Measurements from ENCODE around the gene SYT14.
A peak's percentile ranks its signal among the peaks of the same experiment; 100 is the strongest.
"Not testable (repeated sequence)": the region's sequence is repeated elsewhere in the genome, so short reads cannot be mapped to it uniquely, and the experiment has no call there.

Gene SYT14

DNA sequence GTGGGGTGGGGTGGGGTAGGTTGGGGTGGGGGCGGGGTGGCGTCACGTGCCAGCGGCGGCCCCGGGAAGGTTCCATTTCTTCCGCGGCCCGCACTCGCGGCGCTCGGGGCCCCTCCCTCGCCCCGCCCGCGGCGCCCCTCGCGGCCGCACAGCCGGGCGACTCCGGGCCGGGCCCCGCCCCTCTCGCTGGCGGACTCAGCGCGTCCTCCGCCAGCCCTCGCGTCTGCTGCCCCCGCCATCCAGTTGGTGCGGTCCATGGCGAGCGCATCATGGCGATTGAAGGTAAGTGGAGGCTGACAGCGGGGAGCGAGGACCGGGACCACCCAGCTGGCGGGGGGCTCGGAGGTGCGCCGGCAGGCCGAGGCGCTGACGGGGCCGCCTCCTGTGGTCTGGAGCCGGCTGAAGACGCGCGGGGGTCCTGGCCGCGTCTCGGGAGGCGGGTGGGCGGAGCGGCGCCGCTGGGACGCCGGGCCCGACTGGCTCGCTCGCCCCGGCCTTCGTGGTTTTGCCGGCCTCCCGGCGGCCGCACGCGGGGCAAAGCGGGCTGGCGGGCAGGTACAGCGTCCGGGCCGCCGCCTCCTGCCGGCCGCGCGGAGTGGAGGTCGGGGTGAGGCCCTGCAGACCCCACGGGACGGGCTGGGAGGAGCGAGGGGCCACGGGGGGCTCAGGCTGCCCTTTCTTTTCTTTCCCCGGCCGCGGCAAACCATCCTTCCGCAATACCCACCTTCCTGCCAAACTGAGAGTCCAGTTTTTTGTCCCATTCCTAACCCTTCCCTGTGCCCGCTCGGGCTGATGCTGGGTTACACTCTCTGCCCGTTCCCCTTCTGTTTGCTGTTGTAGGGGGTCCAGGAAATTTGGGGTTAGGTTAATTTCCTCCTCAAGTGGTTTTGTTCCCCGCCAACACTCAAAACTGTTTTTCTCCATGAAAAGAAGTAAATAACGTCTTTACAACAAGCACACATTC is at the start of gene SYT14:
TSS of gene SYT14 (plus strand) at position 222 of the 964 bp plus-strand sequence. CDS start at position 270, 48 bp downstream.
- DNase-seq: no peak

DNA sequence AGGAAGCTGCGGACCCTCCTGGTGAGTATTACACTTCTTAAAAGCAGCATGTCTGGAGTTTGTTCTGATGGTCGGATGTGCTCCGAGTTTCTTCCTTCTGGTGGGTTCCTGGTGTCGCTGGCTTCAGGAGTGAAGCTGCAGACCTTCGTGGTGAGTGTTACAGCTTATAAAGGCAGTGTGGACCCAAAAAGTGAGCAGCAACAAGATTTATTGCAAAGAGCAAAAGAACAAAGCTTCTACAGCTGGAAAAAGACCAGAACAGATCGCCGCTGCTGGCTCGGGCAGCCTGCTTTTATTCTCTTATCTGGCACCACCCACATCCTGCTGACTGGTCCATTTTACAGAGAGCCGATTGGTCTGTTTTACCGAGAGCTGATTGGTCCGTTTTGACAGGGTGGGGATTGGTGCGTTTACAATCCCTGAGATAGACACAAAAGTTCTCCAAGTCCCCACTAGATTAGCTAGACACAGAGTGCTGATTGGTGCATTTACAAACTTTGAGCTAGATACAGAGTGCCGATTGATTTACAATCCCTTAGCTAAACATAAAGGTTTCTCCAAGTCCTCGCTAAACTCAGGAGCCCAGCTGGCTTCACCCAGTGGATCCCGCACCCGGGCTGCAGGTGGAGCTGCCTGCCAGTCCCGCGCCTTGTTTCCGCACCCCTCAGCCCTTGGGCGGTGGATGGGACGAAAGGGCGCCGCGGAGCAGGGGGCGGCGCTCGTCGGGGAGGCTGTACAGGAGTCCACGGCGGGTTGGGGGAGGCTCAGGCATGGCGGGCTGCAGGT is 49.5 kb upstream of the SYT14 start:
- not testable (repeated sequence) for DNase-seq

DNA sequence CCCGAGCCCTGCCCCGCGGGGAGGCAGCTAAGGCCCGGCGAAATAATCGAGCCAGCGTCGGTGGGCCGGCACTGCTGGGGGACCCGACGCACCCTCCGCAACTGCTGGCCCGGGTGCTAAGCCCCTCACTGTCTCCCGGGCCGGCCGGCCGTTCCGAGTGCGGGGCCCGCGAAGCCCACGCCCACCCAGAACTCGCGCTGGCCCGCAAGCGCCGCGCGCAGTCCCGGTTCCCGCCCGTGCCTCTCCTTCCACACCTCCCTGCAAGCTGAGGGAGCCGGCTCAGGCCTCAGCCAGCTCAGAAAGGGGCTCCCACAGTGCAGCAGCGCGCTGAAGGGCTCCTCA is 49.0 kb upstream of the SYT14 start:
- DNase-seq: no peak

DNA sequence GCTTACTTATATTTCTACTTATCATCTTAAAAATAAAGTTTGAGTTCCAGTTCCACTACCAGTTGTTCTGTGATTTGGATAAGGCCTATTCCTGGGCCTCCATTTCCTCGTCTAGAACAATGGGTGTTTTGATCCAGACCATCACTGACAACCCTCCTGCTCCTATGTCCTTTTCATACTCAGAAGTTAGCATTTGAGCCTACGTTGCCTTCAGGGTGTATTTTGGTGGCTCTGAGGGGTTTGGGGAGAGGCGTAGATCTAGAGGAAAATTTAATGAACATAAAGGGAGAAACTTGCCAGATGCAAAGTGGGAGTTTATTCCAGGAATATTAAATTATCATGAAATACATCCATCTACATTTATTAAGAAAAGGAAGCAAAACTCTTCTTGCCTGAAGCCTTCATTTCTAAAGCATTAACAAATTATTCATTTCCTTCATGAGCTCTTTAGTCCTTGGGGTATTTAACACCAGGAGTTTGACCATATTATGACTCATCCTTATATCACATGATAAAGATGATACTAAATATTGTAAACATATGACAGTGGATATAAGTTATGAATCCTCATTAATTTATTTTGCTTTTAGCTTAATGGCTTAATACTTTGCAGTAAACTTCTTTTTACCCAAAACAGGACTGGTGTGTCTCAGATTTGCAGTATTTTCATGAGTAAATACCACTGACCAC is 47.2 kb upstream of the SYT14 start:
- no peak for DNase-seq

DNA sequence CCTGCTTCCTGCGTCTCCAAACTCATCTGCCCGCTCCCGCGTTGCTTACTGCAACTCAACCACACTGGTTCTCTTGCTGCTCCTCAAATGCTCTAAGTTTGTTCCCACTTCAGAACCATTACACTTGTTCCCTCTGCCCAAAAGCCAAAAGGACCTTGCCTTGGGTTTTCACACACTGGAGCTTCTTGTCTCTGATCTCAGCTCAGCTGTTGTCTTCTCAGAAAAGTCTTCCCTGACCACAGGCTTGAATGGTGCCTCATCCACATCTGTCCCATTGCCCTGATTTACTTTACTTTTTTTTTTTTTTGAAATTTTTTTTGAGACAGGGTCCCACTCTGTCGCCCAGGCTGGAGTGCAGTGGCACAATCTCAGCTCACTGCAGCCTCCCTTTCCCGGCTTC is 44.3 kb upstream of the SYT14 start:
- no peak for DNase-seq

DNA sequence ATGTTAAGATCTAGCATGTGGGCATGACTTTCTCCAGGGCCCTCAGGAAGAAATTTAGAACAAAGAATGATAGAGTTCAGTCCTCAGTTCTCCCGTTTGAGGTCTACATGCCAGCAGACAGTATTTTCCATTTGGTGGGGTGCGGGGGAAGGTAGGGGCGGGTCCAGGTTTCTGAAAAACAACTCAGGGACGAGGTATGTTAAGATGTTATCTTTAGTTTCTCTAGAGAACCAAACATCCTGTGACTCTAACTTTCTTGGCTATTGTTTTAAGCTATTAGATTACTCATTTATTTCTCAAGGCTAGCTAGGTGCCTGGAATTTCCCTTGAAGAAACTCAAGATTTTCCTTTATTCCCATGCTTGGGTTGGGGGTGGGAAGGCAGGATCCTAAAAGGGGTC is 42.3 kb upstream of the SYT14 start:
- no peak for DNase-seq

DNA sequence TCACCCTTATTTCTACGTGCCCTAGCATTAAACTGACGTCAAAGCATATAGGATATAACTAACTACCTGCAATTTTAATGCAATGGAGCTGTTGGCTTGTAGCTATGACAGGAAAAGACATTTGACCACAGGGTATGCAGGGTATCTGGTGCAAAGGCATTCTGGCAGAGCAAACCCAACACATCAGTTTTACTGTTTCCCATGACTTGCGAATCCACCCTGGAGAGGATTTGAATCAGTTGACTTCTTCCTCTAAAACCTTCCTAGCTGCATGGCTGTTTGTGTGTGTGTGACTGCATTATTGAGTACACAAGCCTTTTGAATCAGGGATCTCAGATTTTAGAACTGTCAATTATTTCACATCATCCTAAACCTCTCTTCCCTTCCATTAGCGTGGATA is 41.7 kb upstream of the SYT14 start:
- DNase-seq: no peak

DNA sequence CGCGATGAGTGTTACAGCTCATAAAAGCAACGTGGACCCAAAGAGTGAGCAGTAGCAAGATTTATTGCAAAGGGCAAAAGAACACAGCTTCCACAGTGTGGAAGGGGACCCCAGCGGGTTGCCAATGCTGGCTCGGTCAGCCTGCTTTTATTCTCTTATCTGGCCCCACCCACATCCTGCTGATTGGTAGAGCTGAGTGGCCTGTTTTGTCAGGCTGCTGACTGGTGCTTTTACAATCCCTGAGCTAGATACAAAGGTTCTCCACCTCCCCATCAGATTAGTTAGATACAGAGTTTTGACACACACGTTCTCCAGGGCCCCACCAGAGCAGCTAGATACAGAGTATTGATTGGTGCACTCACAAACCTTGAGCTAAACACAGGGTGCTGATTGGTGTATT is 39.7 kb upstream of the SYT14 start:
- not testable (repeated sequence) for DNase-seq

DNA sequence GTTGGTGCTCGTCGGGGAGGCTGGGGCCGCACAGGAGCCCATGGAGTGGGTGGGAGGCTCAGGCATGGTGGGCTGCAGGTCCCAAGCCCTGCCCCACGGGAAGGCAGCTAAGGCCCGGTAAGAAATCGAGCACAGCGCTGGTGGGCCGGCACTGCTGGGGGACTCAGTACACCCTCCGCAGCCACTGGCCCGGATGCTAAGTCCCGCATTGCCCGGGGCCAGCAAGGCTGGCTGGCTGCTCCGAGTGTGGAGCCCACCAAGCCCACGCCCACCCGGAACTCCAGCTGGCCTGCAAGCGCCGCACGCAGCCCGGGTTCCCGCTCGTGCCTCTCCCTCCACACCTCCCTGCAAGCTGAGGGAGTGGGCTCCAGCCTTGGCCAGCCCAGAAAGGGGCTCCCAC is 39.2 kb upstream of the SYT14 start:
- not testable (repeated sequence) for DNase-seq

DNA sequence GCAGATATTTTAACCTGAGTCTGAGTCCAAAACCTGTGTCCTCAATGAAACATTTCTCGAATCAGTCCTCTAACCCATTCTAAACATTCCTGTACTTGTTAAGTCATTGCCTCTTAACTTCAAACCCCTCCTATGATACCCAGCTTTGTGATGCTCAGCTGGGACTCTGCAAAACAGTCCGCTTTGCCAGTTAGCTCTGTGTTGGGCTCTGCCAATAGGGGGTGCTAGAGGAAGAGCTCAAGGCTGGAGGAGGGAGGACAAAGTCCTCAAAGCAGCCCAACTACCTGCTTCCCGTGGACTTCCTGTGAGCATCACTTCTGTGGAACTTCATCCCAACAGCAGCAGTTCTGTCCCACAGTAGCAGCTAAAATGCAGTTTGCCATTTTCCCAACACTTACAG is 38.1 kb upstream of the SYT14 start:
- DNase-seq: peak; percentile 37

DNA sequence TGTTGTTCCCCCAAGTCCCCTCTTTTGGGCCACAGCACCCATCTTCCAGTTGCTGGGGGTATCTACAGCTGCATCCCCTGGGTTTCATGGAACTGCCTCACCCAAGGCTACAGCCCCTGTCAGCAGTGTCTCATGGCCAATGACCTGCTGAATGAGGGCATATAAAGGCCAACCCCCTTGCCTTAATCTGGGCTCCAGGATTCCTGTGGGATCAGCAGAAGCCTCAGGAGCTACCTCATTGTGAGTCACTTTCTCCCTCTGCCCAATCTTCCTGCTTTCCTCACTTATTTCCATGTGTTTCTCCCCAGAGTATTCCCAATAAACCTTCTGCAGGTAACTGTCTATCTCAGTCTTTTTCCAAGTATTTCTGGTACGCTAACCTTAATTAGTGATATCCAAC is 37.3 kb upstream of the SYT14 start:
- DNase-seq: no peak

DNA sequence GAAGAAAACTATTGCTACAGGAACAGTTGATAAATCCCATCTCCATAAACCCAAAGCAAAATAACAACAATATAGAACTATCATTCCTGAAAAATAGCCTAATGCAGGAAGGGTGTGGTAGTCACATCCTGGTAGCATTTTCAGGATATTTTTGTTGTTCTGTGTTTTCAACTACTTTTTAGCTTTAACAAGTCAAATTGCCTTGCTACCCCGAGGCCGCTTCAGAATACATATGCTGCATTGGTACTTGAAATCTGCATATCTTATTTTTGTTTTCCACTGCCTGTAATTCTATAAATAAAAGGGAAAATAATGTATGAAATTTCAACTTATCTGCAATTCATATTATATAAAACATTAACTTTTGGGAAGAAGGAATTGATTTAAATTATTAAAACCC is 36.8 kb upstream of the SYT14 start:
- DNase-seq: no peak

DNA sequence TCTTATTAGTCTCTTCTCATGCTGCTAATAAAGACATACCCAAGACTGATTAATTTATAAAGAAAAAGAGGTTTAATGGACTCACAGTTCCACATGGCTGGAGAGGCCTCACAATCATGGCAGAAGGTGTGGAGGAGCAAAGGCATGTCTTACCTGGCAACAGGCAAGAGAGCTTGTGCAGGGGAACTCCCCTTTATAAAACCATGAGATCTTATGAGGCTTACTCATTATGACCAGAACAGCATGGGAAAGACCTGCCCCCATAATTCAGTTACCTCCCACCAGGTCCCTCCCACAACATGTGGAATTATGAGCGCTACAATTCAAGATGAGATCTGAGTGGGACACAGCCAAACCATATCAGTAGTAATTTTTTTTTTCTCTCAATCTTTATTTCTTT is 33.2 kb upstream of the SYT14 start:
- not testable (repeated sequence) for DNase-seq

DNA sequence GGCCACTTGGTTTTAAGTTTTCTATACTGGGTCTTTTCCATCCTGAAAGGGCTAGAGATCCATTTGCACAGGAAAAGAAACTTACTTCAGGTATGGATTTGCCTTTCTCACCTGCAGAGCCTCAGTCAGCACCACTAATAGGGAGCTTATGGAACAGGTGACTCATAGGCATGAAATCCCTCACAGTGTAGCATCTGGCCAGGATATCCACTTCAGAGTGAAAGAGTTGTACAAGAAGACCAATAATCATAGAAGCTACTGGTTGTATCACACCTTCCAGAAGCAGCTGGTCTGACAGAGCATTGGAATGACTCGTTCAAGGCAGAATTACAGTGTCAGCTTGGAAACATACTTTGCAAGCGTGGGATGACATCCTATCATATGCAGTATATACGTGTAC is 26.3 kb upstream of the SYT14 start:
- DNase-seq: no peak

DNA sequence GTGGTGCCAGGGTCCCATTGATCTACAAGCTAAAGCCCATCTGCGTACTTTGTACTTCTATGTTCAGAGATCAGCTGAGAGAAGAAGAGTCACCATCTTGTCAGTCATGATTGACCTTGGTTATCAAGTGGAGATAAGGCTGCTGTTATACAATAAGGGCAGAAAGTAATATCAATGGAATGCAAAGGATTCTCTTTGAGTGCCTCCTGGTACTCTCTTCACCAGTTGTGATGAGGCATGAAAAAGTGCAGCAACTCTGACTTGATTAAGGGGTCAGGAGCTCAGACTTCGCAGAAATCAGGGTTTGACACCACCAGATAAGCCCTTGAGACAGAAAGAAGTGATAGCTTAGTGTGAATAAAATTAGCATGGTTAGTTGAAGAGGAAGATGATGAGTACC is 25.7 kb upstream of the SYT14 start:
- no peak for DNase-seq

DNA sequence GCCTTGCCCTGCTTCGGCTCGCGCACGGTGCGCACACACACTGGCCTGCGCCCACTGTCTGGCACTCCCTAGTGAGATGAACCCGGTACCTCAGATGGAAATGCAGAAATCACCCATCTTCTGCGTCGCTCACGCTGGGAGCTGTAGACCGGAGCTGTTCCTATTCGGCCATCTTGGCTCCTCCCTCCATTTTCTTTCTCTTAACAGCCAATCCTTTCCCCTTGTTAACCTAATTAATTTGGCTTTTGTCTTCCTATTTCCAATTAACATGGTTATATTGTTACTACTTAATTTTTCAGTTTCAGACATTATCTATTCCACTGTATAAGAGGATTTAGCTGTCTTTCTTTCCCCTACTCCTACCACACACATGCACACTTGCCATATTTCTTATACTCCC is 18.4 kb upstream of the SYT14 start:
- not testable (repeated sequence) for DNase-seq

DNA sequence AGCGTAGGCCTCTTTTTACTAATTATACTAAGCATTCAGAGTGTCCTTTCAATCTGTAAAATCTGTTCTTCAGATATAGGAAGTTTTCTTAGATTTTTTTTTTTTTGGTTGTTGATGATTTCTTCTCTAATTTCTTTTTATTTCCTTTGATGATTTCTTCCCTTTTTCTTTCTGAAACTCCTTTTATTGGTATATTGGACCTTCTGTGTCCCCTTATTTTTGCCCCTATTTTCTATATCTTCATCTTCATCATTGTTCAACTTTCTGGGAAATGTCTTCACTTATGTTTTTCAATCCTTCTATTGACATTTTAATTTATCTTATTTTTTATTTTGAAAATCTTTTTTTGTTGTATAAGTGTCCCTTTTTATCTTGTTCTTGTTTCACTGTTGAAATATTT is 17.2 kb upstream of the SYT14 start:
- DNase-seq: no peak

DNA sequence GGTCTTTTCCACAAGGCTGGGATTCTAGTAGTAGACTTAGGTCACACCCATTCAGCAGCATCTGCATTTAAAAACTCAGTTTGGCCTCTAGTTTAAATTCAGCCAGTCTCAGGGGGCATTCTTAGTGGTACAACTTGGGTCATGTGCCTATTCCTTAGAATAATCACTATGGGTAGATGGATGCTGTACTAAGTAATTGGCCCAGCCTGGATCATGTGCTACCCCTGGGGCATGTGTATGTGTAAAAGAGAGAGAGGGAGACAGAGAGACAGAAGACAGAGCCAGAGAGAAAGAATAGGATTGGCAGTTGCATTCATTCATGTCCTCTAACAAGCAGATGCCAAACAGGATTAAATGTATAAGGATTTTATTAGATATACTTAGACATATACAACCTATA is 13.6 kb upstream of the SYT14 start:
- DNase-seq: no peak

DNA sequence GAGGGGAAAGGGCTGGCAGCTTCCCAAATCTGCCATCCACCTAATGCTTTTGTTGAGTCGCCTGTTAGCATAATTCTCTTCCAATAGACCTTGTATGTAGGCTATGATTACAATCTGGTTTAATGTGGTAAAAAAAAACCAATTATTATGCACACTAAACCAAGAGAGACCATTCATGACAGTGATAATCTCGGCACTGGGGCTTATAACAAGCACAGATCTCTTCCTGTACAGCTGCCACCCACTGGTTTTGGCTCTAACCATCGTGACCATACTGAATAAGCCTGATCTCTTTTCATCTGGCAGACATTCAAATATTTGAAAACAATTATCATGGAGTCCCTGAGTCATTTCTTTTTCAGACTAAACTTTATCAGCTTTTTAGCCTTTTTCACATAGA is 12.0 kb upstream of the SYT14 start:
- no peak for DNase-seq

DNA sequence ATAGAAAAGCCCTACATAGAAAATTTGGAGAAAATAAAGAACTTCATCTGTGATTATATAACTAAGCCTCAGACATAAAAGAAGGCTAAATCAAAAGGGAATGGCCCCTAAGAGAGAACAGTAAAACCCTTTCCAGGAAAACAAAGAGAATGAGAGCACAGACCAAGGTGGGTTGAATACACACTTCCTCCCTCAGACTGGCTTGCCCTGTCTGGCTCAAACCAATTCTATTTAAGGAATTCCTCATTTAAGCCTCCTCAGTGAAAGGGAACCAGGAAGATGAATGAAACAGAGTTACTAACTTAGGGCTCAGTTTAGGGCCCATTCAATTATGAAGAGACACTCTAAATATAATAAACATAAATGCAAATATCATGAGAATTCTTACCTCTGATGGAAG is 10.6 kb upstream of the SYT14 start:
- no peak for DNase-seq

DNA sequence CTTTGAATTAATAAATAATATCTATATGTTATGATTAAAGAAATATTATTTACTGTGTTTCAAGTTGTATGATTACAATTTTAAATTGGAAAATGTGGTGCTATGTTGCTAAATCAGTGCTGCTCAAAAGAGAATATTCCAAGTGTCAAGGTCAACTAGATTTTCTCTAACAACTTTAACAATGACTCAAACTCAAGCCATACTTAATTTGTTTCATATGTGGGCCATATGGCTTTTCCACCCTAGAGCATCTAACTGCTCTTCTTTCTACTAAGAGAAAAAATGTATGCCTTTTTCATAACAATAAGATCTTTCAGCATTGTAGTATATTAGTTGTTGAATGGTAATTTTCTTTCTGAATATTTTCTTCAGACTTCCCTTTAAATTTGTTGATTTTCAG is 8.3 kb upstream of the SYT14 start:
- no peak for DNase-seq

DNA sequence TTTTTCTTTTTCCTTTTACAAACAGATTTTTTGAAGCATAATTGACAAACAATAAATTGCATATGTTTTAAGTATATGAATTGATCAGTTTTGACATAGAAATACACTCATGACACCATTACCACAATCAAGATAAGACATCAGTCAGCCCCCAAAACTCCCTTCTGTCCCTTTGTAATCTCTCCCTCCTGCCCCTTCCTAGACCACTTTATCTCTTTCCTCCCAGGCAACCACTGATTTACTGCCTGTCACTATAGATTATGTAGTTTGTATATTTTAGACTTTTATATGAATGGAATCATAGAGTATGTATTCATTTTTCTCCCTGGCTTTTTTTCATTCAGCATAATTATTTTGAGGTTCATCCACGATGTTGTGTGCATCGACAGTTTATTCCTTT is 6.9 kb upstream of the SYT14 start:
- DNase-seq: no peak

DNA sequence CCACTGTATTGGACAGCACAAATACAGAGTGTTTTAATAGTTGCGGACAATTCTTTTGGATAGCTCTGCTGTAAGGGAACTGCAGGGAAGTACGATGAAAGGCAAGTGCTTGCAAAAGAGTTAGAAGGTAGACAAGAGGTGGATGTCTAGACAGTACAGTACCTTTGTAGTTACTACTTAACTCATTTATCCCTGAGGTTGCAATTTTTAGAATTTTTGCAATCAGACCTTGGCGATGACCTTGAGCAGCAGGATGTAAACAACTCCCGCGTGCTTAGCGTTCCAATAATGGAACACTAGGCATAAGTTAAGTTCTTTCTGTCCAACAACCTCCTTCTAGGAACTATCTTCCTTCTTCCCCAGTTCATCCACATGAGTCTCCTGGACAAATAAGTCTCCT is 1.9 kb upstream of the SYT14 start:
- DNase-seq: no peak

DNA sequence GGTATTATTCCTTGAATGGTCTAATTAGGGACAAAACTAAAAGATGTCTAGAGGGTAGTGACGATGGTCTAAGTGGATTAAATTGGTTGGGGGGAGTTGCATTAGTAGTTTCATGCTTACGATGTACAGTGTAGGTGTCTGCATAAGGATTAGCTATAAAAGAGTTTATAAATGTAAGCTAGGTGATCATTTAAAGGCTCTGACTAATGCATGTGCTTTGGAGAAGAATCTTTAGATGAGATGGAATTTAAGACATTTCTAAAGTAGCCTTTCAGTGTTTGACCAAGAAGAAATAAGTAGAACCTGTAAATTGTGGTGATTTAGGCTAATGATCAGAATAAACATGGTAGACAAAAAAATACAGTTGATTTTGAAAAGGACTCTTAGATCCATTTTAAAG is 7.4 kb downstream of the SYT14 start:
- no peak for DNase-seq

All from activated CD4-positive, alpha-beta T cell treated with anti-CD3 and anti-CD28 coated beads, Interleukin-2, amount 50 U/mL, for 16 hours (primary cell).